Mesodermal cell (in vitro differentiated cells): ENCODE measurements around the gene ADAMTSL3.
A peak's percentile ranks its signal among the peaks of the same experiment; 100 is the strongest.
"Not testable (repeated sequence)": the region's sequence is repeated elsewhere in the genome, so short reads cannot be mapped to it uniquely, and the experiment has no call there.

Experiments
- H3K27ac ChIP-seq: 2 replicates; pipeline ENCODE4 v1.7.0; 2013; ENCODE audit warnings: mild to moderate bottlenecking, low read depth, low read length, moderate library complexity; ENCODE audit not compliant: severe bottlenecking
- H3K36me3 ChIP-seq: 2 replicates; pipeline ENCODE4 v1.7.1; 2013; ENCODE audit warnings: mild to moderate bottlenecking, low read length, moderate library complexity; ENCODE audit not compliant: control insufficient read depth, insufficient read depth
- H3K4me1 ChIP-seq: one replicate; pipeline ENCODE4 v1.7.1; 2013; ENCODE audit warnings: mild to moderate bottlenecking, low read length; ENCODE audit not compliant: insufficient read depth, control insufficient read depth, poor library complexity, severe bottlenecking
- H3K4me3 ChIP-seq: 2 replicates; pipeline ENCODE4 v1.7.0; 2013; ENCODE audit warnings: low read length, control low read depth, mild to moderate bottlenecking; ENCODE audit not compliant: insufficient read depth, poor library complexity, severe bottlenecking; ENCODE audit errors: extremely low read depth
- H3K9me3 ChIP-seq: 2 replicates; pipeline ENCODE4 v1.7.1; 2013; ENCODE audit warnings: mild to moderate bottlenecking, low read length, moderate library complexity; ENCODE audit not compliant: control insufficient read depth
- WGBS, 2 experiments: methylation state at CpG; one replicate each; pipeline ENCODE4 v1.1.5; 2013; ENCODE audit warnings: missing lambda C conversion rate in 2 of 2; ENCODE audit not compliant: insufficient coverage in 2 of 2; 5-methylcytosine and 5-hydroxymethylcytosine counted together

Gene ADAMTSL3

DNA sequence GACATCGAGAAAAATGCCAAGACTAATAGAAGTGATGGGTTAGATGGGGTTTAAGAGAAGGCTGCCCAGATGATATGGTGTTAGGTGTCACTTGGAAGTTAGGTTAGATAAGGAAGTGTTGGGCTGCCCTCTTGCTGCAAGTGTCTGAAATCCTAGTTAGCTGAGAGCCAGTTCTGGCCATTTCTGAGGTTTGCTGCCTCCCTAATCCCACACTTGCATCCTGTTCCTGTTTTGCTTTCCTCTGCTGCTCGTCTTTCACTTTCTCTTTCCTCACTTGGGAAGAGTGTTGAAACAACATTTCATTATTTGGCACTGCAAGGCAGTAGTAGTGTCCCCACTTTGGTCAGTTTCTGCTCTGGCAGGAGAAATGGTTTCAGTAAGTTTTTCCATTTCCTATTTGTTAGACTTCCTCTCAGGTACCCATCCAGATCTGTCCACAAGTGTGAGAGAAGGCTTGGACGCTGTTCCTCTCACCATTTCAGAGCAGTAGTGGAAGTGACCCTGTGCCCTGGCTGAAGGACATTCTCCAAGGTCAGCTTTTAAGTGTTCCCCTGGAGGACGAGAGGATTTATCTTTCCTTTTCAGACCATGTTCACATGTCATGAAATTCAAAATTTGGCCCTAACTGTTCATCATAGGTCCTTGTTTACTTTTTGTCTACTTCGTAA is 93.3 kb downstream of the ADAMTSL3 start:
- Histone ChIP-seq H3K27ac (no peak overlapping the region), H3K36me3 (no peaks in the 10 kb centered on the region), H3K9me3 (no peaks in the 10 kb centered on the region), H3K4me1 (no peaks in the 10 kb centered on the region), H3K4me3 (no peak overlapping the region)
- WGBS, 2 experiments, result 70 to 71% methylated on average over 2 to 3 of the region's 5 CpGs

DNA sequence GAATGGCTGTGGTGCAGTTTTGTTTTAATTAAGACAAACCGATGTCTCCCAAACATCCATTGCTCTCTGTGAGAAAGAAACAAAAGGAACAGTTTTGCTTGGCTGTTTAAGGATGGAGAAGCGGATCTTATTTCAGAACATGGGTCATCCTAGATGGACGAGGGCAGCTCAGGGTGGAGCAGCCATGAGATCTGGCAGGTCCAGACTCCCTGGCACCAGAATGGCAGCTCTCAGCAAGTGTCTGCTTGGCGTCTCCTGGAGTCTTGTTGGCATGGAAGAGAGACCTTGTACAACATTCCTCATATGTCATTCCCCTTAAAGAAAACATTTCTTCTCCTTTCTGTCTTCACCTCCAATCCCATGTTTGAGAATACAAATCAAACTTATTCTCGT is 93.8 kb downstream of the ADAMTSL3 start:
- Histone ChIP-seq H3K4me1 (no peaks in the 10 kb centered on the region), H3K36me3 (no peaks in the 10 kb centered on the region), H3K27ac (no peak overlapping the region), H3K4me3 (no peak overlapping the region), H3K9me3 (no peaks in the 10 kb centered on the region)
- WGBS, 2 experiments, result 96 to 98% methylated on average over 3 to 4 of the region's 5 CpGs

DNA sequence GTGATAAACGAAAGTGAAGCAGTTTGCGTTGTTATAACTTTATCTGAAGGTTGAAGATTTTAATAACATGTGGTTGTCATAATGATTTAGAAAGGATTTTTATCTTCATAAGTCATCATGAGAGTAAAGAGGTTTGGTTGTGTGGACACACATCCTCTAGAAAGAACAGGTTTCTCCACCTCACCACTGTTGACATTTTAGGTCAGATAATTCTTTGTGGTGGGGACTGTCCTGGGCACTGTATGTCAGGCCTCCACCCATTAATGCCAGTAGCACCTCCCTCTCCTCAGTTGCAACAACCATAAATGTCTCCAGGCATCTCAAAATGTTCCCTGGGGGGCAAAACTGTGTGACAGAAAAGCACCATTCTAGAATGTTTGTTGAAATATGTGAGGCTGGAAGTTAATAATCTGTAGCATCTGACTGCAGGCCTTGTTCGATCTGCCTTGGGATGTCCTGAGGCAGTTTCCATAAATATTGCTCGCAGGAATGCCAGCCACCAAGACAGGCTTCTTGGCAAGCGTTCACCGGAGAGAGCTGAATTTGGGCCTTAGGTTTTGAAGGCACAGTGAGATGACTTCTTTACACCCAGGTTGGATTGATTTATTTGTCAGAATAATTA is 100.1 kb downstream of the ADAMTSL3 start:
- Histone ChIP-seq H3K4me1 (no peaks in the 10 kb centered on the region), H3K4me3 (no peak overlapping the region), H3K27ac (no peak overlapping the region), H3K36me3 (no peaks in the 10 kb centered on the region), H3K9me3 (peaks cover 7% of the 10 kb centered on the region)
- 94 to 100% methylated on average over 2 to 4 of the region's 6 CpGs for WGBS, 2 experiments

DNA sequence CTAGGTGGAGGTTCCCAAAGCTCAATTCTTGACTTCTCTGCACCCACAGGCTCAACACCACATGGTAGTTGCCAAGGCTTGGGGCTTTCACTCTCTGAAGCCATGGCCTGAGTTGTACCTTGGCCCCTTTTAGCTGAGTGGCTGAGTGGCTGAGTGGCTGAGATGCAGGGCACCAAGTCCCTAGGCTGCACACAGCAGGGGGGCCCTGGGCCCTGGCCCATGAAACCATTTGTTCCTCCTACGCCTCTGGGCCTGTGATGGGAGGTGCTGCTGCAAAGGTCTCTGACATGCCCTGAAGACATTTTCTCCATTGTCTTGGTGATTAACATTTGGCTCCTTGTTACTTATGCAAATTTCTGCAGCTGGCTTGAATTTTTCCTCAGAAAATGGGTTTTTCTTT is 103.4 kb downstream of the ADAMTSL3 start:
- H3K4me1 ChIP-seq, H3K27ac ChIP-seq: not testable (repeated sequence)
- 83 to 91% methylated on average over 1 of the region's 1 CpG for WGBS, 2 experiments

DNA sequence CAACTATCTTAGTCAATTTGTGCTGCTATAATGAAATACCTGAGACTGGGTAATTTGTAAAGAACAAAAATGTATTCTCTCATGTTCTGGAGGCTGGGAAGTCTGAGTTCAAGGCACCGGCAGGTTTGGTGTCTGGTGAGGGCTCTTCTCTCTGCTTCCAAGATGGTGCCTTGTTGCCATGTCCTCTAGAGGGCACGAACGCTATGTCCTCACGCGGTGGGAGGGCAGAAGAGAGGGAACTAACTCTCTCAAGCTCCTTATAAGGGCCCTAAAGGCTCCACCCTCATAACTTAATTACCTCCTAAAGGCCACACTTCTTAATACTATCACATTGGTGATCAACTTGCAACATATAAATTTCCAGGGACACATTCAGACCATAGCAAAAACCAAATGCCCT is 108.4 kb downstream of the ADAMTSL3 start:
- WGBS, 2 experiments, result 94 to 100% methylated on average over 2 to 5 of the region's 5 CpGs
- Histone ChIP-seq H3K27ac (no peak overlapping the region), H3K9me3 (peaks cover under 1% of the 10 kb centered on the region), H3K36me3 (no peaks in the 10 kb centered on the region), H3K4me3 (no peak overlapping the region), H3K4me1 (no peaks in the 10 kb centered on the region)

More for the DNA sequence above, 103.4 kb downstream of the ADAMTSL3 start:
- H3K9me3 ChIP-seq, H3K4me3 ChIP-seq, H3K36me3 ChIP-seq: not testable (repeated sequence)

DNA sequence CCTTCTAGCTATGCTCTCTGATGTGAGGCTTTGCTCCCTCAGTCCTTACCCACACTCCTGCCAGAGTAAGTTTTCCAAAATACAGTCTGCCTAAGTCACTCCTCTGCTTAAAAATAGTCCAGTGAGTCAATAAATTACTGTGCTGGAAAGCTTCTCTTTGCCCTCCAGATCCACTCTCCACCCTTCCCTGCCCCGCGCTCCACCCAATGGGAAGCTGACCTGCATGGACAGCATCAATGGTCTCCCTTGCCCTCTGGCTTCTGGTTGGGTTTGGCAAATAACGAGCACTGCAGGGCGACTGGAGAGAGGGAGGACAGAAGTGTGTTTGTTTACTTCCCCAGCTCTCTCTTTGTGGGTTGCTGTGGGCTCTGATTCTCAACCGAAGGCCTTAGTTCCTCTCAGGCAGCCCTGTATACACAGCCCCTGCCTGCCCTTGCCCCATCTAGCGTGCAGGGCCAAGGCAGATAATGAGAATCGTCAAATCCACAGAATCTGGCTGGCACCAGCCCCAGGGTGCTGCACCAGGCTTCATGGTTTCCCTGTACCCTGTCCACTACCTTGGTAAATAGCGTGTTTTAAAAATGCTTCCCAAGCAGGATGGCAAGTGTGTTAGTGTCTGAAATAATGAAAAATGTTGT is 110.4 kb downstream of the ADAMTSL3 start:
- Histone ChIP-seq H3K4me1 (no peaks in the 10 kb centered on the region), H3K36me3 (no peaks in the 10 kb centered on the region), H3K9me3 (no peaks in the 10 kb centered on the region), H3K27ac (peak overlapping the region; percentile 41), H3K4me3 (no peak overlapping the region)
- WGBS, 2 experiments, result 88 to 91% methylated on average over 6 to 7 of the region's 8 CpGs

DNA sequence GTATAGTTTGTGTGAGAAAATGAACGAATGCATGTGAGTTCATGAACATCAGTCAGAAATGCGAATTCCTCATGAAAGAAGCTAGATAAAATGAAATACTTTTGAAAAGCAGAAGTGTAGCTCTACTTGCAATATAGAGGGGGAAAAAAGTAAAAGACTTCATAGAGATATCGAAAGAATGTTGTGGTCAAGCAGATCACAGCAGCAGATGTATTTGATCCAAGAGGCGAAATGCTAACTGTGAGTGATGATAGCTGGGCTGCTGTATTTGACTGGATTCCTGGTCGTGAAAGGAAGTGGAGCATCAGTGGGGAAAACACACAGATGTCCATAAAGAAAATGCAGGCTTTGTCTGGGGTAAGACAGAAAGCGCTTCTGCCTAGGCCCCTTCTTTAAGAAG is 112.4 kb downstream of the ADAMTSL3 start:
- Histone ChIP-seq H3K4me1 (no peaks in the 10 kb centered on the region), H3K9me3 (no peaks in the 10 kb centered on the region), H3K4me3 (no peak overlapping the region), H3K27ac (no peak overlapping the region), H3K36me3 (no peaks in the 10 kb centered on the region)
- 92 to 94% methylated on average over 4 to 5 of the region's 6 CpGs for WGBS, 2 experiments

DNA sequence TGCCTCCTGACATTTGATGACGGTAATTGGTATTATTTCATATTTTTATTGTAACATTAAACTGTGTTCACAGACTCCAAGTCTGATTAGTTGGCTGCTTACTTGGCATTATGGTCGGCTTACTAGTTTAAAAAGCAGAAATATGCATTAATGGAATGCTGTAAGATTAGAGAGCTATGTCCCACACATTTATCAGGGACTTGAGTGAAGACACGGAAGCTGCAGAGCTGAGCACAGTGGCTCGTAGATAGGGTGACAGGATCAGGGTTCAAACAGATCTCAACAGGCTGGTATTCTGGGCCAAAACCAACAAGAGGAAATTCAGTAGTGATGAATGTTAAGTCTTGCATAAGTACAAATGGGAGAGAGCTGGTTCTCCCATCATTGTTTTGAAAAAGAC is 113.8 kb downstream of the ADAMTSL3 start:
- Histone ChIP-seq H3K4me1 (no peaks in the 10 kb centered on the region), H3K9me3 (no peaks in the 10 kb centered on the region), H3K4me3 (no peak overlapping the region), H3K27ac (no peak overlapping the region), H3K36me3 (no peaks in the 10 kb centered on the region)
- 76 to 95% methylated on average over 3 of the region's 4 CpGs for WGBS, 2 experiments

DNA sequence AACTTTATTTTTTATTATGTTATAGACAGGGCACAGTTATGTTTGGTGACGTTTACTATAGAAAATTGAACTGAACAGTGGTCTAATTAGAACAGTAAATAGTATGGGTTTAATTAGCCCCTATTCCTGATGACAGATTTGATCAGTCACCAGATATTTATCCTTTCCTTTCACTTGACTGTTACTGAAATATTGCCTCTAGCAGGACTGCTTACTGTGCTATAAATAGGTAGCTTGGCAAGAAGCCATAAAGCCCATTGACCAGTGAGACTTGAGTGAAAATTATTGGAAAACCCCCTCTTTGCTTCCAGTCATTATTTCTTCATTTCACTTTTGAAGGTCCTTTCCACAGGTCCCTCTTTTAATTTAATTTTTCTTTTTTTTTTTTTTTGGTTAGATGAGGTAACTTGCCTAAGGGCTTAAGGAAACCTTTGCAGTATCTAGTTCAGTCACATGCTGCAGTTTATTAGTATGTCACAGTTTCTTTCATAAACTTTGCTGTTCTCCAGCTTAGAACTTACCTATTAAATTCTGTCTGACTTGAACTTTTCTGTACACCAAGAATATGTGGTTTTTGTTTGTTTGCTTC is 115.6 kb downstream of the ADAMTSL3 start:
- no peak overlapping the region for H3K27ac ChIP-seq
- H3K4me1 ChIP-seq, result no peaks in the 10 kb centered on the region
- H3K4me3 ChIP-seq, result no peak overlapping the region
- WGBS, 2 experiments, result 60% methylated on average over 1 of the region's 1 CpG; no CpG with 5 or more reads in 1 of the 2 experiments
- no peaks in the 10 kb centered on the region for H3K9me3 ChIP-seq
- H3K36me3 ChIP-seq, result no peaks in the 10 kb centered on the region

DNA sequence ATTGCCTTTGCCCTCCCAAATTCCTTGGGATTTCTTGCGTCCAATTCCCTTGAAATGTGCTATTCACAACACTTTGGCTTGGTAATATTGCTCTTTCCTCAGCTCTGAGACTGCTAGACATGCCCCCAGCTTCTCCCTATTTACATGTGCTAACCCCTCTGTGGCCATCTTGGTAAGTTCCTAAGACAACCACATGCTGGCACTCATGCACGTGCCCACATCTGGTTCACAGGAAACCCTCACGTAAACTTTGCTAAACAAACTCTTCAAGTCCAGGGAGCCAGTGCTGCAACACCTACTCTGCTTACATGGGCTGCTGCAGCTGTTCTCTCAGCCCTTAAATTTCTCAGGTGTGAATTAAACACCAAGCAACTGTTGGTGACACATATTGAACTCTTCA is 121.8 kb downstream of the ADAMTSL3 start:
- Histone ChIP-seq H3K9me3 (no peaks in the 10 kb centered on the region), H3K4me3 (no peak overlapping the region)
- WGBS, 2 experiments, result 76 to 78% methylated on average over 2 of the region's 3 CpGs

More for the DNA sequence above, 121.8 kb downstream of the ADAMTSL3 start:
- H3K27ac ChIP-seq, result no peak overlapping the region
- no peaks in the 10 kb centered on the region for H3K4me1 ChIP-seq
- H3K36me3 ChIP-seq, result no peaks in the 10 kb centered on the region
